Left kidney (tissue), 2 donors: Measurements from ENCODE around the gene GJB3. TPM values are rescaled to one million over a fixed set of nuclear protein-coding genes. Genes with fewer than 3 reads are reported as not detected.
"Not testable (repeated sequence)": the region's sequence is repeated elsewhere in the genome, so short reads cannot be mapped to it uniquely, and the experiment has no call there.

Source experiments
- DNase-seq: peaks from one replicate; pipeline ENCODE4 v3.0.0-alpha.2; 2013
- polyA plus RNA-seq: library from polyadenylated mRNA; unstranded; fragments of 120-200 nt; gene quantifications from one replicate; pipeline ENCODE4 v1.2.1, GENCODE V29; 2013; ENCODE audit not compliant: insufficient read length

GJB3 gene
- polyA plus RNA-seq, 1 donor = 0.23 TPM

GRCh38 chr1:34759503-34760357 is 21.3 kb upstream of the GJB3 start, which contains the start of gene GJB4:
Gene GJB4 (plus strand): TSS chr1:34759740. CDS start chr1:34761255, 1,515 bp downstream.
- no peak for DNase-seq

- DNase-seq = no peak
These were observed 19.7 kb upstream of the GJB3 start for GRCh38 chr1:34761176-34761761.

GRCh38 chr1:34761776-34762307 is 19.2 kb upstream of the GJB3 start:
- DNase-seq = no peak

- no peak for DNase-seq
These were observed 18.4 kb upstream of the GJB3 start for GRCh38 chr1:34762474-34763141.

- DNase-seq = no peak
These were observed 17.8 kb upstream of the GJB3 start for GRCh38 chr1:34763142-34763781.

- no peak for DNase-seq
These were observed 12.2 kb upstream of the GJB3 start for GRCh38 chr1:34768856-34769255.

- DNase-seq = no peak
These were observed 10.0 kb upstream of the GJB3 start for GRCh38 chr1:34770891-34771504.

GRCh38 chr1:34771573-34772371 is 9.2 kb upstream of the GJB3 start:
- no peak for DNase-seq

- DNase-seq = not testable (repeated sequence)
These were observed 7.9 kb upstream of the GJB3 start for GRCh38 chr1:34773114-34773513.

- no peak for DNase-seq
These were observed 6.1 kb upstream of the GJB3 start for GRCh38 chr1:34774957-34775356.

GRCh38 chr1:34776911-34777310 is 4.1 kb upstream of the GJB3 start:
- DNase-seq = no peak

- DNase-seq = no peak
These were observed 3.3 kb upstream of the GJB3 start for GRCh38 chr1:34777519-34778321.

GRCh38 chr1:34778381-34778780 is 2.6 kb upstream of the GJB3 start:
- no peak for DNase-seq

GRCh38 chr1:34779005-34779404 is 2.0 kb upstream of the GJB3 start:
- DNase-seq = no peak

- no peak for DNase-seq
These were observed 1.5 kb upstream of the GJB3 start for GRCh38 chr1:34779526-34779925.

GRCh38 chr1:34779962-34780361 is 1.1 kb upstream of the GJB3 start:
- no peak for DNase-seq

GRCh38 chr1:34780528-34780927 is 486 bp upstream of the GJB3 start:
- no peak for DNase-seq

- DNase-seq = no peak
These were observed 904 bp downstream of the GJB3 start for GRCh38 chr1:34781844-34782391.

- no peak for DNase-seq
These were observed 3.8 kb downstream of the GJB3 start for GRCh38 chr1:34784751-34785221.
